HepG2 (cell line): ENCODE measurements around the gene WRAP73. TPM values are rescaled to one million over a fixed set of nuclear protein-coding genes. Genes with fewer than 3 reads are reported as not detected.

ENCODE experiments used
- DPF2 ChIP-seq: sonication (generic); formaldehyde crosslinking; IDR thresholded peaks from 2 replicates; pipeline ENCODE4 v1.4.0; 2020; ENCODE audit warnings: mild to moderate bottlenecking, low read depth, missing genetic modification reagents, borderline replicate concordance
- ETV5 ChIP-seq: IDR thresholded peaks from 2 replicates; pipeline ENCODE4 v1.6.1; 2018; ENCODE audit warnings: missing biosample characterization, missing genetic modification reagents, inconsistent platforms, borderline replicate concordance
- FOXA1 ChIP-seq, 2 experiments: fragments of 450-650 bp in 1 of 2; sonication (generic) in 1 of 2; formaldehyde crosslinking in 1 of 2; IDR thresholded peaks; 2 replicates each; pipeline versions ENCODE4 v1.4.0 to v1.6.1; 2016 to 2020; ENCODE audit warnings: missing genetic modification reagents in 1 of 2
- HNRNPL ChIP-seq: fragments of 200-400 bp; formaldehyde crosslinking; IDR thresholded peaks from 2 replicates; pipeline ENCODE4 v1.6.1; 2017; ENCODE audit warnings: mild to moderate bottlenecking, low read depth, low read length
- RBFOX2 ChIP-seq: fragments of 200-400 bp; formaldehyde crosslinking; IDR thresholded peaks from 2 replicates; pipeline ENCODE4 v1.6.1; 2017; ENCODE audit warnings: low read depth, mild to moderate bottlenecking, low read length
- RXRB ChIP-seq: IDR thresholded peaks from 2 replicates; pipeline ENCODE4 v1.6.1; 2016; ENCODE audit warnings: borderline replicate concordance, missing genetic modification reagents, missing compliant biosample characterization
- TBX2 ChIP-seq: sonication (generic); formaldehyde crosslinking; IDR thresholded peaks from 2 replicates; pipeline ENCODE4 v1.5.0; 2020; ENCODE audit warnings: missing genetic modification reagents, mild to moderate bottlenecking, borderline replicate concordance
- ZBTB38 ChIP-seq: sonication (generic); formaldehyde crosslinking; IDR thresholded peaks from 2 replicates; pipeline ENCODE4 v1.5.1; 2020; ENCODE audit warnings: mild to moderate bottlenecking, missing genetic modification reagents
- ZBTB49 ChIP-seq: sonication (generic); formaldehyde crosslinking; IDR thresholded peaks from 2 replicates; pipeline ENCODE4 v1.4.0; 2020; ENCODE audit warnings: missing genetic modification reagents, borderline replicate concordance
- ZNF205 ChIP-seq: IDR thresholded peaks from 2 replicates; pipeline ENCODE4 v1.6.1; 2018; ENCODE audit warnings: missing biosample characterization, missing genetic modification reagents
- ZNF317 ChIP-seq: sonication (generic); formaldehyde crosslinking; IDR thresholded peaks from 2 replicates; pipeline ENCODE4 v1.5.0; 2020; ENCODE audit warnings: mild to moderate bottlenecking, missing genetic modification reagents
- ZNF431 ChIP-seq: sonication (generic); formaldehyde crosslinking; IDR thresholded peaks from 2 replicates; pipeline ENCODE4 v1.9.0; 2022; ENCODE audit warnings: missing genetic modification reagents, low read depth, mild to moderate bottlenecking, borderline replicate concordance
- ZNF772 ChIP-seq: sonication (generic); formaldehyde crosslinking; IDR thresholded peaks from 2 replicates; pipeline ENCODE4 v1.5.0; 2020; ENCODE audit warnings: mild to moderate bottlenecking, missing genetic modification reagents
- polyA plus RNA-seq, 8 experiments: library from polyadenylated mRNA; depleted of rRNA in 3 of 8; stranded (reverse) in 7 of 8; unstranded in 1 of 8; fragments of >200 nt; fragmentation: Illumina TruSeq in 4 of 8; extraction: Trizol in 4 of 8; gene quantifications; 2 replicates each; pipeline versions ENCODE4 v1.2.1 to v1.2.3, GENCODE V29; 2011 to 2016; ENCODE audit warnings: low read depth in 4 of 8, missing spikeins in 1 of 8, mixed read lengths in 1 of 8; ENCODE audit not compliant: insufficient read depth in 1 of 8
- total RNA-seq, 5 experiments: library from RNA; depleted of rRNA; stranded (reverse); fragments of >200 nt; fragmentation: Illumina TruSeq; extraction: Trizol; gene quantifications; 2 replicates each; pipeline ENCODE4 v1.2.3, GENCODE V29; 2016; ENCODE audit warnings: low read depth in 1 of 5
- TF ChIP-seq, protein P1 (sequence below): sonication (generic); formaldehyde crosslinking; IDR thresholded peaks from 2 replicates; pipeline ENCODE4 v1.4.0; 2020; ENCODE audit warnings: mild to moderate bottlenecking, missing genetic modification reagents
- TF ChIP-seq, protein P2 (sequence below): sonication (generic); formaldehyde crosslinking; IDR thresholded peaks from 2 replicates; pipeline ENCODE4 v1.5.0; 2020; ENCODE audit warnings: mild to moderate bottlenecking, missing genetic modification reagents

The WRAP73 gene
- total and polyA plus RNA-seq, 2 of the 13 experiments (the other 11 are each of a cell fraction or from before 2014, with no cell fraction given) = 18.1 to 40.4 TPM

DNA sequence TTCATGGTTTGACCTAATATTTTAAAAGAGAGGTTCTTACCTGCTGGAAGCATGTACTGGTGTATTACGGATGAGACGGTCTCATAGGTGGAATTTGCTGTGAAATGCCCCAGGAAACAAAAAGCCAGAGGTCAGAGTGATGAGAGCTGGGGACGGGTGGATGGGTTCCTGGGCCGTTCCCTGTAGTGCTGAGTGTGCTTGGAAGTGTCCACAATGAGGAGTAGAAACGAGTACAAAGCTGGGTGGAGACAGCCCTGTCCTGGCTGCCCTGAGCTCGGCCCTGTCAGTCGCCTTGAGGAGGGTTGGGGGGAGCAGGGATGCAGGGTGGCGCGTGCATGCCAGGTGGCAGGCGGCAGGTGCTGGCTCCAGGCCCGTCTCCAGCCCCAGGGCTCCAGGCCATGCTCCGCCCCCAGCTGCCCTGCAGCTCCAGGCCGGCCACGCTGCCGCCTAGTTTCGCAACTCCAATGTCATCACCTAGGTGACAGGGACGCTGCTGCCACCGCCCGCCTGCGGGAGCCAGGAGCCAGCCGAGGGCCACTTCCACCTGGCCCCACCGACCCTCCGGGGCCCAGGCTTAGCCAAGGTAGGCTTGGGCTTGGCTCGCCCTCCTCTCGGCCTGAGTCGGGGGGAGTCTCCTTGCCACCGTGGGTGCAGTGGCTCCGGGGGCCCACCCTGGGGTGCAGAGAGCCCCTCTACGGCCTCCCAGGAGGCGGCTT is 18.8 kb upstream of the WRAP73 start (continued):
- TF ChIP-seq, protein P1, sequence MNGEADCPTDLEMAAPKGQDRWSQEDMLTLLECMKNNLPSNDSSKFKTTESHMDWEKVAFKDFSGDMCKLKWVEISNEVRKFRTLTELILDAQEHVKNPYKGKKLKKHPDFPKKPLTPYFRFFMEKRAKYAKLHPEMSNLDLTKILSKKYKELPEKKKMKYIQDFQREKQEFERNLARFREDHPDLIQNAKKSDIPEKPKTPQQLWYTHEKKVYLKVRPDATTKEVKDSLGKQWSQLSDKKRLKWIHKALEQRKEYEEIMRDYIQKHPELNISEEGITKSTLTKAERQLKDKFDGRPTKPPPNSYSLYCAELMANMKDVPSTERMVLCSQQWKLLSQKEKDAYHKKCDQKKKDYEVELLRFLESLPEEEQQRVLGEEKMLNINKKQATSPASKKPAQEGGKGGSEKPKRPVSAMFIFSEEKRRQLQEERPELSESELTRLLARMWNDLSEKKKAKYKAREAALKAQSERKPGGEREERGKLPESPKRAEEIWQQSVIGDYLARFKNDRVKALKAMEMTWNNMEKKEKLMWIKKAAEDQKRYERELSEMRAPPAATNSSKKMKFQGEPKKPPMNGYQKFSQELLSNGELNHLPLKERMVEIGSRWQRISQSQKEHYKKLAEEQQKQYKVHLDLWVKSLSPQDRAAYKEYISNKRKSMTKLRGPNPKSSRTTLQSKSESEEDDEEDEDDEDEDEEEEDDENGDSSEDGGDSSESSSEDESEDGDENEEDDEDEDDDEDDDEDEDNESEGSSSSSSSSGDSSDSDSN = peak; percentile 44; the same call in 1 of the 2 replicates
- TF ChIP-seq ZBTB38 (CRISPR knock-in tag) = peak; percentile 53; the same call in 1 of the 2 replicates
- TF ChIP-seq ZNF772 (CRISPR knock-in tag) = peak; percentile 56; the same call in 1 of the 2 replicates
- TF ChIP-seq RXRB (CRISPR knock-in tag) = peak; percentile 85
- no peak for TF ChIP-seq ZNF431 (CRISPR knock-in tag)
- TF ChIP-seq DPF2 (CRISPR knock-in tag) = no peak; the same call in 1 of the 2 replicates
- TF ChIP-seq ZNF317 (CRISPR knock-in tag) = peak; percentile 70; the same call in 1 of the 2 replicates
- peak; percentile 40; the same call in 1 of the 2 replicates for TF ChIP-seq RBFOX2
- 0 out of 2 replicates have a peak, but pooled peaks have one; percentile 25 for TF ChIP-seq ETV5 (CRISPR knock-in tag)
- TF ChIP-seq ZBTB49 (CRISPR knock-in tag) = no peak
- TF ChIP-seq ZNF205 = 0 out of 2 replicates have a peak, but pooled peaks have one; percentile 68
- peak; percentile 81 for TF ChIP-seq HNRNPL
- TF ChIP-seq FOXA1 (IDR thresholded peaks at IDR 0.05) = no peak
- TF ChIP-seq FOXA1 (CRISPR knock-in tag; IDR thresholded peaks at IDR 0.05) = peak; percentile 42; the same call in 1 of the 2 replicates
- TF ChIP-seq TBX2 = peak; percentile 82; the same call in 1 of the 2 replicates
- TF ChIP-seq, protein P2, sequence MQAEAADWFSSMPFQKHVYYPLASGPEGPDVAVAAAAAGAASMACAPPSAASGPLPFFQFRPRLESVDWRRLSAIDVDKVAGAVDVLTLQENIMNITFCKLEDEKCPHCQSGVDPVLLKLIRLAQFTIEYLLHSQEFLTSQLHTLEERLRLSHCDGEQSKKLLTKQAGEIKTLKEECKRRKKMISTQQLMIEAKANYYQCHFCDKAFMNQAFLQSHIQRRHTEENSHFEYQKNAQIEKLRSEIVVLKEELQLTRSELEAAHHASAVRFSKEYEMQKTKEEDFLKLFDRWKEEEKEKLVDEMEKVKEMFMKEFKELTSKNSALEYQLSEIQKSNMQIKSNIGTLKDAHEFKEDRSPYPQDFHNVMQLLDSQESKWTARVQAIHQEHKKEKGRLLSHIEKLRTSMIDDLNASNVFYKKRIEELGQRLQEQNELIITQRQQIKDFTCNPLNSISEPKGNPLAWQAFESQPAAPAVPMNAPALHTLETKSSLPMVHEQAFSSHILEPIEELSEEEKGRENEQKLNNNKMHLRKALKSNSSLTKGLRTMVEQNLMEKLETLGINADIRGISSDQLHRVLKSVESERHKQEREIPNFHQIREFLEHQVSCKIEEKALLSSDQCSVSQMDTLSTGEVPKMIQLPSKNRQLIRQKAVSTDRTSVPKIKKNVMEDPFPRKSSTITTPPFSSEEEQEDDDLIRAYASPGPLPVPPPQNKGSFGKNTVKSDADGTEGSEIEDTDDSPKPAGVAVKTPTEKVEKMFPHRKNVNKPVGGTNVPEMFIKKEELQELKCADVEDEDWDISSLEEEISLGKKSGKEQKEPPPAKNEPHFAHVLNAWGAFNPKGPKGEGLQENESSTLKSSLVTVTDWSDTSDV = 0 out of 2 replicates have a peak, but pooled peaks have one; percentile 21
